Suppressor macrophage treated with lipopolysaccharide for 1 hour (primary cell): Measurements from ENCODE around the gene IFIT1B.

ENCODE experiments used
- DNase-seq, 3 donors: peaks; one replicate each; pipeline ENCODE4 v3.0.0-alpha.2; 2020 to 2022

IFIT1B gene

DNA sequence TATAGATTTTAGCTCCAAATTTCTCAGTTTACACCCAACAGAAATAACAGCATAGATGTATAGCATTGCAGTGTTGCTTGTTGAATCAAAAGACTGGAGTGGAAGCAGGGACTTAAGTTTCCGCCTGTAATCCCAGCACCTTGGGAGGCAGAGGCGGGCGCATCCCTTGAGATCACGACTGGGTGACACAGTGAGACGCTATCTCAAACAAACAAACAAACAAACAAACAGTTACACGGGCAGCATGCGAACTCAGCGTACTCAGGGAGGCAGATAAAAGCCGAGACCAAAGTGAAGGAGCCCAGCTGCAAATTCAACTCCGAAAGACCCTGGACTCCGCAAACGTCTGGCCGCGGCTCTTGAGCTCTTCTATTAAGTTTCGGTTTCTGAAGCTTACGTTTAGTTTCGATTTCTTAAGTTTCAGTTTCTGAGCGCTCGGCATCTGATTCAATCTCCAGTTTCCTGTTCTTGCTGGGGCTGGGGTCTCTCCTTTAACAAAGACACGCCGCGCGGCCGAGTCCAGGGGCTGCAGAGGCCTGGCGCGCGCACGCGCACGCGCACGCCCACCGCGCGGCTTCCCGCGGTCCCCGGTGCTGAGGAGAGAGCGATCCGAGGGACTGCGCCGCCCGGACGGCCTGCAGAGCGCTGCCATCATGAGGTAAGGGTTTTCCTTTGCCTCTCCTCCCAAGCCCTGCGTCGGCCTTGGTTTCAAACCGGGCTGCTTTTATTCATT is 36.5 kb downstream of the IFIT1B start, which contains the start of gene IFIT5:
Gene IFIT5, plus strand, starts transcription at position 423 of the 733 bp plus-strand sequence. Its CDS starts 231 bp downstream, at position 654.
- peak; percentile 91 to 97 (median 92) for DNase-seq

DNA sequence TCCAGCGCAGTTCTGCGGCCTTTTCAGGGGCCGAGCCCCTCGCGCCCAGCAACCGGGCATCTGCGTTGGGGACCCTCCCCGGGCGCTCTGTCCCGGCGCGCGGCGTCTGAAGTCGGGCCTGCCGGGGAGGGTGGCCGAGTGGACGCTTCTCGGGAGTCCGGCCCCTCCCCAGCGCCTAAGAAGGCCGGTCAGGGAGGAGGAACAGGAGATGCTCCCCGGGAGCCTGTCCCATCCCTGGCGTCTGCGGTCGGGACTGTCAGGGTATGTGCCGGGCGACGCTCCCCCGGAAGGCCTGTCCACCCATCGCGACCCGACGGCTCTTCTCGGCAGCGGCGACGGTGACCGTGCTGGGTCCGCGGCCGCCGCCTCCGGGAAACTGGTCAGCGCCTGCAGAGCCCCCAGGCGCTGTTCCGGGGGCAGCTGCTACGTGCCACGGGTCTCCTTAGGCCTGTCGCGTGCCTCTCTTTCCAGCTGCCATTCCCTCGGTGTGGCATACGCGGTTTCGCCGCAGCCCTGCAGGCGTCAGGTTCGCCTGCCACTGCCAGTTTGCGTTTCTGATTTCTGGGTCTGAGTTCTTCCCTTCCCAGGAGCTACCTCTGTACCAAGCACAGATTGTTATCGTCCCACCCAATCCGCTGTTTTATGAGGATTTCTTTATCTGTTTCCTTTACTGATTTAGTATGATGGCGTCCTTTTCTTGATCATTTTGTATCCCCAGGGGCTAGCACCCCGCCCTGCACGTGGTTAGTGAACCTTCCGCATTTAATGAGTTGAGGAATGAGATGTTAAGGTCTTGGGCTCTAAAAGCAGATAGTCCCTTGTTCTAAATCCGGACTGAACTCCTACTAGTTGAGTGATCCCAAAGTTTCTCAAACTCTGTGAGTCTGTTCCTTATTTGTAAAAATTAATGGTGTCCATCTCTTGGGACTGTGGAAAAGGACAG is 37.3 kb downstream of the IFIT1B start:
- DNase-seq = peak; percentile 55 to 75 (median 58)

DNA sequence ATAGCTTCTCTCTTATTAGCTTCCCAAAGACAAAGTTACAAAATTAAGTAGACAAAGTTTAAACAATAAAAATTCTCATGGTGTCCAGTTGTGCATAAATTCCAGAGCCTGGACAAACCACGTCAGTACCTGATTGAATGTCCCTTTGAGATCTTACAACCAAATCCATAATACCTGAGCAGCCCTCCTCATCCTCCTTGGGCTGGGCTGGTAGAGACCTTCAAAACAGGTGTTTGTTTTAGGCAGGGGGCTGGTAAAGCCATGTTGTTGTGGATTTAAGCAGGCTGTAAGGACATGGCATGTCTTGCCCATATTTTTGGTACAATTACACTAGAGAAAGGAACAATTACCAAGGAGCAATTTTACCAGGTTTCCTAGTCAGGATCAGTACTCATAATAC is 38.6 kb downstream of the IFIT1B start:
- no peak for DNase-seq

DNA sequence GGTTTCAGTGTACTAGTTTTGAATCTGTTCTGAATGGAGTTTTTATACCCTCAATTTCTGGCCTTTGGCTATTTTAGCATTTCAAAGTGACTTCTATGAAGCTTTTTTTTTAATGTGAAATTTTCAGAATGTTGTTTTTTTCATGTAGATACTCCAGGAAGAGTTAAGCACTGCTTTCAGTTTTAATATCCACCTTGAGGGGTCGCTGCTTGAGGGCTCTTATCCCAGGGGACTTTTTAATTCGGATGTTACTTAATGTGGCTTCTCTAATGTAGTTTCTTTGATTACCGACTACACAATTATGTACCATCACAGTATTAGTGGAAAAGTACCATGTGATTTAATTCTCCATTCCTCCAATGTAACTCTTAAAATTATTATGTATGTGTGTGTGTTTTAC is 41.7 kb downstream of the IFIT1B start:
- peak in 1 of 3 donors; percentile 43 for DNase-seq

DNA sequence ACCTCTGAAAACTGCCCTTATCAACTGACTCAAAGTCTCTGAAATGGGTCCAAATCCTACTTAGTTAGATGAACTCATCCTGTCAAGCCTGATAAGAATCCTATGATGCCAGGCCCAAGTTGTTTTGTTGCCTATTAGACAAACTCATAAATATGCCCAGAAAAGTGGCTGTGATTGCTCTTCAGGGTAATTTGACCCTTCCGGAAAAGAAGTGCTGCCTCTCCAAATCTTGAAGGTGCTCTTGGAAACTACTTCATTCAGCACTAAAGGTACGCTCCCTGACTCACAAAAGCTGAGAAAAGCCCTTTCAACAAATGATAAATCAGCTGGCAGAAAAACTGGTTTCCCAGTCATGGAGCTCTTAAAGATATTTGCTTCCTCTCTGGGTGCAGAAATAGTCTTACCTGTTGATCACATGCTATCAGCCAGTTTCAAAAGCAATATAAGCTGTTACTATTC is 43.2 kb downstream of the IFIT1B start:
- DNase-seq = no peak

DNA sequence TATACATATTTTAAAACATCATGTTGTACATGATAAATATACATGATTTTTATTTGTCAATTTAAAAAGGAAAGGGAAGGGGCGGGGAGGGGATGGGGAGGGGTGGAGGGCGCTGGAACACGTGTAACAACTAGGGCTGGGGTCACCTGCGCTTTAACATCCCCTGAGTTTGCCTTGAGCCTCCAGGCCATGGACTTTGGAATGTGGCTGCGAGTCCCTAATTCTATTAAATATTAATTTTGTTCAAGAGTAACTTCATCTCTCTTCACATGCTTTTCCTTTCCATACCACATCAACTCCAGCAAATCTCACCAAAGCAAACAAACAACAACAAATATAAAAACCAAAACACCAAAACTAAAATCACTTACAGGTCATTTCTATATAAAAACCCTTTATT is 47.1 kb downstream of the IFIT1B start:
- DNase-seq = no peak

DNA sequence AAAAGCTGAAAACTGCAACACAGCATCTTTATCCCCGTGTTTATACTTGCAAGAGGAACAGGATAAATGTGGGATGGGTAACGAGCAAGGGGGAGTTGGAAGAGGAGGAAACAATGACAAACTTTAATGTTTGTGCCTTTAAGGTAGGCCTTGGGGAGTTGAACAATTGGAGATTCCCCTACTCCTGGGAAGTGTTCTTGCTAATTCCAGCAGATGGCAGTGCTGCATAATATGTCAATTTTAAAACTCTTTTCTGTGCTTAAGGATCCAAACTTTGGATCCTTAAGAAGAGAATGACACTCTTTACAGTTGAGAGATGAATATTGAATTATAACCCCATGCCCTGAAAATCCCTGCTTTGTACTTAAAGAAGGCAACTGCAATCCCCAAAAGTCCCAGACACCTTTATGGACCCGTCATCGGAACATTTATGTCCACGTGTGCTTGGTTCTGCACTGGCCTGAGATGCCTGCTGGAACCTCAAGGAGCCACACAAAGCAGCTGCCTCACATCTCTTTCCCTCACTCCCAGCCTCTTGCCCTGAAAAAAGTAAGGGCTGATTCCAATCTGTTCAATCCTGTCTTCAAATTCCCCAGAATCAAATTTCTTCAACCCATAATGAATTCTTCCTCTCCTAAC is 48.5 kb downstream of the IFIT1B start:
- DNase-seq = peak; percentile 60 to 79 (median 73)

DNA sequence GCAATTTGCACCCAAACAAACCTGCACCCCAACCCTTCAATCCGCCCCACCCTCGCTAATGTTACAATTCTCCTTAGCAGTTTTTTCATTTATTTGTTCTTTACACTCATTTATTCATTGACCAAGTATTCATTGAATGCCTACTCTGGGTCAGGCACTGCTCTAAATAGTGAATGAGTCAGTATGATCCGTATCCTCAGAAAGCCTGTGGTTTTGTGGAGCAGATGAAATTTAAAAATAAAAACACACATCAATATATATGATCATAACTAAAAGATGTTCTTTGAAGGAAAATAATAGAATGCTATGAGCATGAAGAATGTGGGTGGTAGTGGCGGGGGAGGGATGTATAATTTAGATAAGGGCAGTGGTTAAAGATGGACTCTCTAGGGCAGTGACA is 49.8 kb downstream of the IFIT1B start:
- no peak for DNase-seq

DNA sequence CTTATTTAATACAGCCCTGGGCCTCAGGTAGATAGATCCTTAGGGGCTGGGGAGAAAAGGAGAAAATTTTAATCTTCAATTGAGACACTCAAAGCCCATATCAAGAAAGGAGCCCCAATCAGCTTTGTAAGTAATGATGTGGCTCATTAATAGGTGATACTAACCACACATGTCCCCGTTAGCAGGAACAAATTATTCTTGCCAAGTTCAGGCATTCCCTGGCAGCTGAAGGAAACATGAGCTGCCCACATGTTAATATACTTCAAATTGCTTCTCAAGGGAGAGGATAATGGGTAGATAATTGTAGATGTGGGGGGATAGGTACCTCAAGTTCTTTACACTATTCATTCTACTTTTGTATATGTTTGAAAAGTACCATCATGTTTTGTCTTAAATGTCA is 51.0 kb downstream of the IFIT1B start:
- DNase-seq = no peak

DNA sequence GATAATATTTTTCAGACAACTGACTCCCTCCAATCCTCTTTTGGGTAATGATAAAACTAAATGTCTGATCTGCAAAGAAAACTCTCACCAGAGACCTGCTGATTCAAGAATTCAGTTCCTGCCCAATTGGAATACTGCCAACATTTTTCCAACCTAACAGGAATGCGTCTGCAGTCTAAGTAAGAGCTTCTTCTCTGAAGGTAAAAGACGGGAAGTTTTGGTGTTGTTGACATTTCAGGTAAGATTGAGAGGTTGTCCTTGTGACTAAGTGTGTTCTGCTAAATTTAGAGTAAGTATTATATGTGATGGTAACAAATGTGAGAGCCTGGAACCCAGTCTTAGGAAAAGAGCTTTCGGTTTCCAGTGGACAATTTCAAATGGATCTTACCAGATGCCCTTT is 54.1 kb downstream of the IFIT1B start:
- no peak for DNase-seq
